ENCODE results near the gene ZSWIM4. TPM values are rescaled to one million over a fixed set of nuclear protein-coding genes. Genes with fewer than 3 reads are reported as not detected.

Gene ZSWIM4
- total and polyA plus RNA-seq, 2 experiments from 2014 or later = 5.4 to 42.3 TPM

GRCh38 chr19:13751436-13751835, 43.8 kb upstream of the ZSWIM4 start:
- H3K27me3 ChIP-seq (ENCODE audit: insufficient read depth) = no peaks in the 10 kb centered on the region
- 0 out of 2 replicates have a peak, but pooled peaks cover 11% of the 10 kb centered on the region for H3F3A ChIP-seq (replicated peaks; ENCODE audit: low read depth)
- DNase-seq (ENCODE audit: low spot score) (no peak), ATAC-seq (no peak)
- no peak overlapping the region for H3K4me2 ChIP-seq
- H3K9me2 ChIP-seq (ENCODE audit: insufficient read depth) = no peaks in the 10 kb centered on the region
- H3K27ac ChIP-seq (ENCODE audit: low read depth) = no peak overlapping the region
- no peaks in the 10 kb centered on the region for H4K20me1 ChIP-seq (replicated peaks; ENCODE audit: insufficient read depth)
- TF ChIP-seq ZNF114 (CRISPR knock-in tag; IDR thresholded peaks at IDR 0.05) (no peak), NANOG (IDR thresholded peaks at IDR 0.05; ENCODE audit: borderline replicate concordance) (no peak), JUNB (IDR thresholded peaks at IDR 0.05; ENCODE audit: unreplicated experiment) (no peak), CTCF (conservative IDR thresholded peaks at IDR 0.05; ENCODE audit: low read depth in 2 of 2) (no peak), POLR2AphosphoS5 (IDR thresholded peaks at IDR 0.05; ENCODE audit: low read depth) (no peak), STAT1 (IDR thresholded peaks at IDR 0.05; ENCODE audit: unreplicated experiment) (no peak), CREB1 (CRISPR knock-in tag; IDR thresholded peaks at IDR 0.05; ENCODE audit: low read depth) (no peak), ZNF331 (CRISPR knock-in tag; IDR thresholded peaks at IDR 0.05; ENCODE audit: low read depth) (no peak), EZH2 (IDR thresholded peaks at IDR 0.05; ENCODE audit: low read depth, unreplicated experiment) (no peak), ZNF462 (CRISPR knock-in tag; IDR thresholded peaks at IDR 0.05) (no peak), ETS1 (IDR thresholded peaks at IDR 0.05) (no peak), REST (IDR thresholded peaks at IDR 0.05; ENCODE audit: unreplicated experiment) (no peak), EZH2phosphoT487 (IDR thresholded peaks at IDR 0.05; ENCODE audit: unreplicated experiment) (no peak)
- H3K4me3 Mint-ChIP-seq = no peak overlapping the region
- H3K36me3 Mint-ChIP-seq (ENCODE audit: low read depth) = peaks cover 25% of the 10 kb centered on the region
- H3K4me1 Mint-ChIP-seq = no peaks in the 10 kb centered on the region
- no peaks in the 10 kb centered on the region for H3K4me1 ChIP-seq (ENCODE audit: insufficient read depth)
- H2AFZ ChIP-seq = no peak overlapping the region
- peaks cover 3% of the 10 kb centered on the region for H3K27me3 Mint-ChIP-seq (ENCODE audit: insufficient read depth, low read depth, poor library complexity)
- H3K9me3 Mint-ChIP-seq = peaks cover 8% of the 10 kb centered on the region
- H3K27ac Mint-ChIP-seq = no peak overlapping the region
- H3K36me3 ChIP-seq (ENCODE audit: insufficient read depth) = no peaks in the 10 kb centered on the region; the same call in 1 of the 2 replicates
- H3K4me3 ChIP-seq = no peak overlapping the region
- H3K79me2 ChIP-seq (replicated peaks; ENCODE audit: insufficient read depth) = peaks cover 7% of the 10 kb centered on the region; the same call in 1 of the 2 replicates

All from GM23338 (cell line).